Fibroblast of skin of scalp (primary cell): ENCODE results near the gene THBS1. TPM values are rescaled to one million over a fixed set of nuclear protein-coding genes. Genes with fewer than 3 reads are reported as not detected.
A peak's percentile ranks its signal among the peaks of the same experiment; 100 is the strongest.

Source experiments
- DNase-seq: peaks from one replicate; pipeline ENCODE4 v3.0.0-alpha.2; 2013
- polyA plus RNA-seq, 2 experiments: library from polyadenylated mRNA; unstranded; fragments of 120-200 nt; gene quantifications; one replicate each; pipeline ENCODE4 v1.2.1, GENCODE V29; 2013; ENCODE audit not compliant: insufficient read length in 2 of 2

THBS1 gene
- polyA plus RNA-seq (2013, experiment 1 of 2; ENCODE audit: insufficient read length), result 2,355 TPM
- polyA plus RNA-seq (2013, experiment 2 of 2; ENCODE audit: insufficient read length), result 2,404 TPM

DNA sequence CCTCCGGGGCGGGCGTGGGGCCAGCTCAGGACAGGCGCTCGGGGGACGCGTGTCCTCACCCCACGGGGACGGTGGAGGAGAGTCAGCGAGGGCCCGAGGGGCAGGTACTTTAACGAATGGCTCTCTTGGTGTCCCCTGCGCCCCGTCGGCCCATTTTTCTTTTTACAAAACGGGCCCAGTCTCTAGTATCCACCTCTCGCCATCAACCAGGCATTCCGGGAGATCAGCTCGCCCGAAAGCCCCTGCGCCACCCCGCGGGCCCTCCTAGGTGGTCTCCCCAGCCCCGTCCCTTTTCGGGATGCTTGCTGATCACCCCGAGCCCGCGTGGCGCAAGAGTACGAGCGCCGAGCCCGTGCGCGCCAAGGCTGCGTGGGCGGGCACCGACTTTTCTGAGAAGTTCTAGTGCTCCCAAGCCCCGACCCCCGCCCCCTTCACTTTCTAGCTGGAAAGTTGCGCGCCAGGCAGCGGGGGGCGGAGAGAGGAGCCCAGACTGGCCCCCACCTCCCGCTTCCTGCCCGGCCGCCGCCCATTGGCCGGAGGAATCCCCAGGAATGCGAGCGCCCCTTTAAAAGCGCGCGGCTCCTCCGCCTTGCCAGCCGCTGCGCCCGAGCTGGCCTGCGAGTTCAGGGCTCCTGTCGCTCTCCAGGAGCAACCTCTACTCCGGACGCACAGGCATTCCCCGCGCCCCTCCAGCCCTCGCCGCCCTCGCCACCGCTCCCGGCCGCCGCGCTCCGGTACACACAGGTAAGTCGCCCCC is at the start of gene THBS1:
THBS1 (plus strand) TSS at position 595 of the 757 bp plus-strand sequence. CDS start 779 bp downstream, outside the sequence.
- peak; percentile 99 for DNase-seq

DNA sequence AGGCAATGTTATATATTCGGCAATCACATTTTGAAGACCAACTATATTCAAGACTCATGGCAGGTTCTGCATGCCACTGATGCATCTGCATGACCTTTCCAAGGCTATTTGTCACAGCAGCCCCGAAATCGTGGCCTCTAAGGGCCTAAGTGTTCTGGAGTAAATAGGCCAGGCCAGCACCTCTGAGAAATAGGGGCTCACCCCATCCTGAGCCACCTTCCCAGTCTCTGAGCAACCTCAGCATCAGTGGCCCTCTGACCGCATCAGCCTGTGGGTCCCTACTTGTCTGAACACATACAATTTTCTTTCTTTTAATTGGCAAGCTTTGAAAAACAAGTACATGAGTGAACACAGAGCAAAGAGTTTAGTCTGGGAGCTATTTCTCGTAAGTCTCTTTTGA is 45.9 kb upstream of the THBS1 start:
- no peak for DNase-seq

DNA sequence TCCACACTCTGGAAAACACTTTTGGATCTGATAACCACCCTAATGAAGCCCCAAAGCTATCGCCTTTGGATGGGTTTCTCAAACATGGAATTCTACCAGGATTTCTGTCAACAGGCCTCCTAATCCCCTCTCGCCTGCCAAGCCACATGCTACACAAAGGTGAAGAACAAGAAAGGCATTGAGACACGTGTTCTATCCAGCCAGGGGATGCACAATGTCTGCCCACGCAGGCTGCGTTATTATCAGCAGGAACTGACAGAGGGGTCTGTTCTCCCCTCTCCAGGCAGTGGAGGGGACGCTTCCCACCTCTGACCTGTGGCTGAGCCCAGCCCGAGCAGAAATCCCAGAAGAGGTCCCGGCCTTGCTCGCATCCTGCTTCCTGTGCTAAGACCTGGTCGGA is 45.4 kb upstream of the THBS1 start:
- no peak for DNase-seq

DNA sequence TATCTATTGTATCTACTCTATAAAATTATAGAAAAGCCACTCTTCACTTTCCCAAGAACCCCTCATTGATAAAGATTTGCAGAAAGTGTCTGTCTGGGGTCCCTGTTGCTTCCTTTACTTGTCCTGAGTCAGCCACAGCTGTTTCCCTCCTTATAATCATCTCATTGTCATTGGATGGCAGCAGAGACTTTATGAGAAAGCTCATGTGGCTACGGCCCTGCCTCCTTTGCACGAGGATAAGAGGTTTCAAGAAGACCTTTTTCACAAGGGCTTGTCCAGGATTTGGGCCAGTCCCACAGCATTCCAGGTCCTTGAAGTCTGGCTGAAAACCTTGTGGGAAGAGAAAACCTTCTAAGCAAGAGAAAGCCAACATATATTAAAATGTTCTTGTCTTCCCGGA is 41.9 kb upstream of the THBS1 start:
- DNase-seq, result no peak

DNA sequence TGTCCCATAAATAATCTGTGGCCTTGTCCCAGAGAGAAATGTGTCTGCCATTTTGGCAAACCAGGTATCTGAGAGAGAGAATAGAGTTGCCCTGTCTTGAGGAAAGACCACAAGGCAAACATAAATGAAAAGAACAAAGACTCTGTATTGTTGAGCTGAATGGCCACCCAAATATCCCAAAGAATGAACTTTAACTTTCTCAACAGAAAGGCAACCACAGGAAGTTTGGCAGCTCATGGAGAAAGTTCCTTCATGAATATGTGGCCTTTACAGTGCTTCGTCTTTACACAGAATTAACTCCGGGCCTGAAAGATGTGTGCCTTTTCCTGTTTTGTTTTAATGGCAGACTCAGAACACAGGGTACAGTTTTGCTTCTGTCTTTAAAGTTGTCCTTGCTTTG is 41.4 kb upstream of the THBS1 start:
- DNase-seq, result no peak

DNA sequence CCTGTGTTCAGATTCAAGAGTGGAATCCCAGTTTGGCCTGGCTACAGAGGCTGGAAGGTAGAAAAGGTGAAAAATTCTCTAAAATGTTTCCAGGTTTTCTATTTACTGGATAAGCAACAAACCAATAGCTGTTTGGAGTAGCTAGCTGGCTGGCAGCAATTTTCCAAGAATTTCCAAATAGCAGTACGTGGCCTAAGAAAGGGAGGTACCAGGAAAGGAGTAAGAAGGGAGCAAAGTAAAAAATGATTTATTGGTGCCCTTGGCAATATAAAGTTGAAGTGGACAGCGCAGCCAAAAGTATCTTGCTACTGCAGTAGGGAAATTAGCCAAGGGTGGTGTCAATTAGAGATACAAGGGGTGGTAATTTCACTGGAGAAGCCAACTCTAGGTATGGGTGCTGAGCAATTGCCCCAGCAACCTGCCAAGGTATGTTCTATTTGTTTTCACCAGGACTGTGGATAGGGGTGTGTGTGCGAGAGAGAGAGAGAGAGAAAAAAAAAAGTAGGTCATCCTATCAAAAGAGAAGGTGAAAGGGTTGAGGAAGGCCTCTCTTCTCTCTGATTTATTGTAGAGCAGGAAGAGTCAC is 40.8 kb upstream of the THBS1 start:
- DNase-seq, result no peak

DNA sequence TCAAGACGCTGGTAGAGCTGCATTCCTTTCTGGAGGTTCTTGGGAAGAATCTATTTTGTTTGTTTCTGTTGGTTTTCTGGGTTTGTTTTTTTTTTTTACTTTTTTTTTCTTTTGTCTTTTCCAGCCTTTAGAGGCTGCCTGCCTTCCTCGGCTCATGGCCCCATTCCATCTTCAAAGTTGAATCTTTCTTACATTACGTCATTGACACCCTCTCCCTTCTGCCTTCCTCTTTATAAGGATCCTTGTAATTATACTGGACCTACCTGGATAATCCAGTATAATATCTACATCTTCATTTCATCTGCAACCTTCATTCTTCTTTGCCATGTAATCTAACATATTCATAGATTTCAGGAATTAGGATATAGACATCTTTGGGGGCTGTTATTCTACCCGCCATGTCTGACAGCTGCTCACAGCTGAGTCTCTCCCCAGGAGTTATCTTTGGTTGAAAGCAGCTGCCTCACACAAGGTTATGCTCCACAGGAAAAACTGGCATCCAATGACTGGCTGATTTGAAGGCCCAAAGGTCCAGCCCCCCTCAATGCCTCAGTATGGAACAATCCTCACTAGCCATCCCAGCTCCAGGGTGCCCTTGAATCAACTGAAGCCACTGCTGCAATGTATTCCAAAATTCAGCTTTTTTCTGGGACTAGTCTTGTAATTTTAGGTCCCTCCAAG is 38.4 kb upstream of the THBS1 start:
- no peak for DNase-seq

DNA sequence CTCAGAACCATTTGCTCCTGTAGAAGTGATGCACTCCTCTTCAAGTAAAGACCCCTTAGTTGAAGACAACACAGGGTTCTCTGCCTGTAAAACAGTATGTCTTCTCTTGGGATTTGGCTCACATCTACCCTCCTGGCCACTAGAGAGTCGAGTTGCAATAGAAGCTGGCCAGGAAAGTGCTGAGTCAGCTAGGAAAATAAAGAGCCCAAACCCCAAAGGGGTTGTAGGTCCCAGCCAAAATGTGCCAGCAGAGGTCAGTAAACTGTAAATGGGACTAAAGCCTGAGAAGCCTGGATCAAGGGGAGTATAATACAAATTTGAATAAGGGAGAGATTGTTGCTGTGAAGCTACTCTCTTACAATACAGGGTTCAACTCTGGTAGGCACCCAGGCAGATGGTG is 37.2 kb upstream of the THBS1 start:
- DNase-seq, result peak; percentile 11

DNA sequence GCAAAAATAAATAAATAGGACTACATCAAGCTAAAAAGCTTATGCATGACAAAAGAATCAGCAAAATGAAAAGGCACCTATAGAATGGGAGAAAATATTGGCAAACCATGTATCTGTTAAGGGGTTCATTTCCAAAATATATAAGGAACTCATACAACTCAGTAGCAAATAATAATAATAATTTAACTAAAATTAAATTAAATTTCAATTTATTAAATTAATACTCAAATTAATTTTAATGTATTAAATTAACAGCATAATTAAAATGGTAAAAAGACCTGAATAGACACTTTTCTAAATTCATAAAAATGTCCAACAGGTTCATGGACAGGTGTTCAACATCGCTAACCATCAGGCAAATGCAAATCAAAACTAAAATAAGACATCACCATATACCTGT is 34.0 kb upstream of the THBS1 start:
- DNase-seq, result no peak

DNA sequence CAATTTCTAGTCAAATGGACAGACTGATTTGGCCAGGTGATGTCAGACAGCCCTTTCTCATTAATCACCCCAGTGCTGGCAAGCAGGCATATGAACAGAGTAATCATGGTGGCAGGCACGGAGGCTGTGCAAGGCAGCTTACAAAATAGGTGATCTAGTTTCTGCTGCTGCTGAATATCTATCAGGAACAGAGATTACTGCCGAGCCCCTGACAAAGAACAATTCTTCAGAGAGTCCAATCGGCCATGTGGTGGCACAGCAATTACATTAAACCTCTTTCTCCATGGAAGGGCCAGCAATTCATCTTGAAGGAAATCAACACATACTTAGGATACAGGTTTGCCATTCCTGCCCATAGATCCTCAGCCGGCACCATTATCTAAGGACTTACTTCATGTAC is 32.3 kb upstream of the THBS1 start:
- no peak for DNase-seq

DNA sequence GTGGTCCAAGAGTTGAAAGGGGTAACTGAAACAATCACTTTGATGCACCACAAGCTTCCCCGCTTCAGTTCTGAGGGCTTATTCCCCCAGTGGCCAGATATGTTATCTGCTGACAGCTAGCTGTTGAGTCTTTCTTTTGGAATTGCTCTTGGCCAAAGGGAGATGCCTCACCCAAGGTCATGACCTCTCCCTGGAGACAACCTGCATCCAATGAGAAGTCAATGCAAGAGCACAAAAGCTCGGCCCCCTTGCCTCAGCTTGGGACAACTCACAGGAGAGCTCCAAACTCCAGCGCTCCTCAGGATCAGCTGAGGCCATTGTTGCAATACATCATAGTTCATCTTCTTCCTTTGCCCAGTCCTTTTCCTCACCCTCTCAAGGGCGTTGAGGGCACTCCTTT is 31.0 kb upstream of the THBS1 start:
- DNase-seq, result no peak

DNA sequence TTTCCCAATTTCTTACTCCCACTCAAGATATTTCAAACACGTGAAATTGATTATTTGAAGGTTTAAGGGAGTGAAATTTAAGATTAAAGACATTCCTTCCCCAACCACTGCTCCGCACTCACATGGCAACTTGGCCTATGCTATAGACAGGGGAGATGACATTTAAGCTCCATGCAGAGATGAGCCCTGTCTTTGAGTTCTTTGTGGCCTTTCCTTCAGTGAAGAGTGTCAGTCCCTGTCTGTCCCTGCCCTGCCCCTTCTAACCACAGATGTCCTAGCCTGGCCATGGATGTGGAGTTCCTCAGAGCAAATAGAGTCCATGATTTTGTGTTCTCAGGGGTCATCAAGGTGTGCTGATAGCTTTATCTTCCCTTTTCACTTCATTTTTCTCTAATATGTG is 29.4 kb upstream of the THBS1 start:
- no peak for DNase-seq

DNA sequence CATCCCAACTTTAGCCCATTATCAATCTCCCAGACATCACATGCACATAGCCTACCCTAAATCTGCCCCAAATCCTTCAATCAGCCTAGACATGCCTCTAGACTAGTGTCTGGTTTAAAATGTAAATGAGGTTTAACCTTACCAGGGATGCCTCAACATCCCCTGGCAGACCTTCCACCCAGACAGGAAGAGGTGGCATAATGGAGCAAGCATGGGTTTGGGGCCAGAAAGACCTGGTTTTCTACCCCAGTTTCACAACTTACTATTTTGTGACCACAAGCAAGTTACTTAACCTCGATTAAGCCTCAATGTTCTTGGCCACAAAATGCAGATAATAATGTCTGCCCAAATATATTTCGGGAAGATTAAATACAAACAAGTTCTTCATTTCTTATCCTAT is 28.3 kb upstream of the THBS1 start:
- DNase-seq, result no peak

DNA sequence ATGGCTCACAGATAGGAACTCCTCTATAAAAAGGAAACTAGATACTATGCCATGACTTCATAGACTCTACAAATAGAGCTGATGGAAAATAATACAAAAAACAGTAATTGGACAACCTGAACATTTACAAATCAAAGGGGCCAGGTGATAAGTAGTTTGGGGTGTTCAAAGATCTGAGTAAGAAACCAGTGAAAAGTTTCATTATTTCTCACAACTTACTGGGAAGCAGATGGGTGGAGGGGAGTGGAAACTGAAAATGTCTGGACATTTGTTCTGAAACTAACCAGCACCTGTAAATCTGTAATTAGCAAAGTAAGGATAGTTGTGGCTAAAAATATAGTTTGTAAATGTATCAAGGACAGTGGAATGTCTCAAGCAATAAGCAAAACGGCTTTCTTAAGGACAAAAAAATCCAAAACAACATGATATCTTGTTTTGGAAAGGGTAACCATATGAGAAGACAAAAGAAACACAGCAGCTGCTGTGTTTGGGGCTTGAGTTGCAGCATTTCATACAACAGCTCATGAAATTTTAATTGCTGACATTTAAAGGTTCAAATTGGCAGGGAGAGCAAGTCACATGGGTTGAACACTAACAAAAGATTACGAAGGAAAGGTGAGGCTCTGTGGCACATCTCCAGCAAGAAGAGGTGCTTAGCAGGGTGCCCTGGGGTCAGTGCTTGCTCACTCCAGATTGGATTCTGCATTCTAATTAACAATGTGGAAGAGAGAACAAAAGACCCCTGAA is 26.8 kb upstream of the THBS1 start:
- no peak for DNase-seq

DNA sequence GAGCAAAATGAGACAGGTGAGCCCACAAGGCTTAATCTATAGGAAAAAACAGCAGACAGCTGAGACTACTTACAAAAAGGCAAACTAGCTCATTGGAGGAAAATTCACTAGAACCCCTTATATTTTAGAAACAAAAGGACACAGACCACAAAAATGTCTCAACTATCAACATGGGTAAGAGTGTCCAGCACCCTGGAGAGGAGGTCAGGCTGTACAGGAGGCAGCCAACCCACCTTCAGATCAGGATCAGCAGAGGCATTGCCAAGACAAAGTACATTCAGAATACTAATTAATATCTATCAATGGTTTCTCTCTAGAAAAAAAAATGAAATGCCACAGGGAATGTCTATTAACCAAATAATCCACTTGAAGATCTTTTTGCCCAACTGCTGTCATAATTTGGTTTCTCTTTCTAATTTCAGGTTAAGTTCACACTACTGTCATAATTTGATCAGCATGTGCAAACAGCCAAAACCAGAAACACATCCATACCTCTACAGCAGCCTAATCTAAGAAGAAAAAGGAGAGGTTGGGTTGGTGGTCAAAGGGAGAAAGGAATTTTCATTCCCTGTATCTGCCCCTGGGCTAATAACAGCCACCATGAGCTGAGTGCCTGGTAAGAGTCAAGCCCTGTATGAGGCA is 26.0 kb upstream of the THBS1 start:
- no peak for DNase-seq

DNA sequence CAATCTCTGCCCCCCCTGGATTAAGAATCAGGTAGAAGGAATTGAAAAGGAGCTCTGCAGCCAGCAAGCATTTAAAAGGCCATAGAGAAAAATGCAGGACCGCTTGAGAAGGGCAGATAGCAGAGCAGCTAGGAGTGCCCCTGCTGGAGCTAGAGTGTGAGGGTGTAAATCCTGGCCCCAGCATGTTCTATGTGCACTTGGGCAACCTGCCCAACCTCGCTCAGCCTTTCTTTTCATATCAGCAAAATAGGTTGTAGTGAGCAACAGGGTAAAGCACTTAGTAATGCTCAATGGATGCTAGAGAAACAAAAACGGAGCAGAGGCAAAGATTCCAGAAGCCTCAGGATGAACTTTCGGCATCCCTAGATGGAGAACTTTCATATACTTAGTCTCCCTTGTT is 25.0 kb upstream of the THBS1 start:
- peak; percentile 18 for DNase-seq

DNA sequence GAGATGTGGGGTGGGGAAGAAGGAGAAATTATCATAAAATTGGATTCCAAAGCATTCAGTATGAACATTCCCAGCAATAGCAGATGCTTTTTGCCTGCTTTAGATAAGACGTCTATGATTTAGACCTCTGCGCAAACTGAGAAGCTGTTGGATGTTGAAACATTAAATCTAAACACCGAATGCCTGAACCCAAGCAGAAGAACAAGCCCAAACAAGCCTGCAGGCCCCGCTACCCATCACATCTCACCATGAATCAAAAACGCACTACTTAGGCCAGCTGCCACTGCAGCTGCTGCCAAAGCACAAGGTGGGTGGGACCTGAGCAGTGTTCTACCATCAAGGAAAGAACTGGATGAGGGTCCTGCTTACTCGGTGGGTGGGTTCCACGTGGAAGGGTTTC is 24.4 kb upstream of the THBS1 start:
- DNase-seq, result no peak

DNA sequence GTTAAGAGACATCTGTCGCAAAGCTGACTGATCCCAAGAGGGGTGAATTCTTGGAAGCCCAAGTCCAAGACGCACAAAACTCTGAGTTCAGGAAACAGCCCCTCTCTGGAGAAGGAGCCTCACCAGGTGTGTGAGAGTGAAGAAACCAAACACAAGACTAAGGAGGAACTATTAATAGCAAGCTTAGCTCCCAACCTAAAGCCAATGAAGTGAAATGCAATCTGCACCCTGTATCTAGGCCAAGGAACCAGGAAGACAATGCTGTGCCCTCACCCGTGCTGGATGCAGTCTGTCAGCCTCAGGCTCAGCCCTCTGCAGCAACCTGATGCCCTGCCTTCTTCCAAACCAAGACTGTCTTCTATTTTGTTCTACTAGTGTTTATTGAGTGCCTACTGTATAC is 22.5 kb upstream of the THBS1 start:
- no peak for DNase-seq

DNA sequence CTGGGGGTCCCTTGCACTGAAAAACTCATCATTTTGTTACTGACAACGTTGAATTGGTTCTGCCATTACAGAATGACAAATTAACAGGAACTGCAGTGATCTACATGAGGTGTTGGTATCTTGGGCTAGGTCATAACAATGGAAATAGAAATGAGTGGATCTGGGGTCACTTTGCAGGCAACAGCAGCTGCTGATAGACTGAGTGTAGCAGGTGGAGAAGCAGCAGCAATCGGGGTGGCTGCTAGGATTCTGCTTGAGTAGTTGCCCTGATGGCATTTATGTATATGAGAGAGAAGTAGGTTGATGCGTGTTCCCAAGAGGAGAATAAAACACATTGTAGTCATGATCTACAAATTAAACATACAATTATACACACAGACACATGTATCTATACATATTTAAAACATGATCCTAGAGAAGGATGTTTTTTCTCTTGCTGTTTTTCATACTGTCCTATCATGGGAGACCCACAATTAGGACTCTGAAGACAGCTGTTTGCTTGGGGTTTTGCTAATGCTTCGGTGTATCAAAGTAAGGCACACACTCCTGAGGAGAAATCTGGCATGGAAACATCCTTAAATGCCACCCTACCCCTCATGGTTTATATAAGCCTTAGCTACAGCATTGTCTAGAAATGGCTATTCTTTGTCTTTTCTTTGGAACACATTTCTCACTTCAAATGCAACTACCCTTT is 15.8 kb upstream of the THBS1 start:
- DNase-seq, result no peak

DNA sequence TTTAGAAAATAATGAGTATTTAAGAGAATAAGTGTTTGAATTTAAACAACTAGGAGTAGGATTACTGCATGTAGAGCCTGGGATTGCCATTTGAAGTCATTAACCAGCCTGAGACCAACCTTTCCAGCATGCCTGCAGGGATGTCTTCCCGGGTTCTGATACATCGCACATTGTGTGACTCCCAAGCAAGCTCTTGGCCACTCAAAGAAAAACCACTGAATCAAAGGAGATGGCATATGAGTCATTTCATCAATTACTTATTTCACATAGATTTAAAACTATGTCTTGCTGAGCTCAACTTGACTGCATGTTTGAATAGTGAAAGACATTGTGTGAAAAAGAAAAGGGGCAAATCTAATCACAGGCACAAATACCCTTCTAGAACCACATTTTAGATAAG is 15.0 kb upstream of the THBS1 start:
- peak; percentile 18 for DNase-seq

DNA sequence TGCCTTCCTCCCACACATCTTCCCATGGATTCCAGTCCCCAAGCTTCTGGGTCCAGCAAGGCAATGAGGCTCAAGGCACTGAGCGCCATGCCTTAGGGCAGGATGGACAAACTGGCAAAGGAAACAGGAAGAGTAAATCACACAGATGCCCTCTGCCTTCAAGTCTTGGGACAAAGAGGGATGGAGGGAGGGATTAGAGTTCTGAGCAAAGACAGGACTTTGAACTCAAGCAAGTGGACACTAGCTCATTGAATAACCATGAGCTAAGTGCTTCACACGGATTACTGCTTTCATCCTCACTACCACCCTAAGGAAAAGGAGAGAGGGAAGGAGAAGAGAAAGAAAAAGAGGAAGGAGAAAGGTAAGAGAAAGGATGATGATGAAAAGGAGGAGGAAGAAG is 7.6 kb upstream of the THBS1 start:
- DNase-seq, result no peak

DNA sequence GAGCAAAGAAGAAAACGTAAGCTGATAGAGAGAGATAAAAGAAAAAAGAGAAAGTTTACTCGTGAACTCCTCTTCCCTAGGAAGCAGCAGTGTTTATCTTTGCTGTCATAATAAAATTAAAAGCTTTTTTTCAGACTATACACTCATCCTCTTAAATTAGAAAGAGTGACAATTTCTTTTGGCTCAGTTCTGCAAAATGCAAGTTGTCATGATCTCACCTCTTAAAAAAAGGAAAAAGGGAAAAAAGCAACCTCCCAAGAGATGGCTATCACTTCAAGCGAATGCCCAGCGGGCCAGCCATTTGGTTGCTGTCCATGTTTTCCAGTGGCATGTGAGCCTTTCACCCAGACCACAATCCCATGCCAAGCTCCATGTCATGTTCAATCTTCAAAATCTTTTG is 7.0 kb upstream of the THBS1 start:
- peak; percentile 21 for DNase-seq
